HuH-7.5 (cell line): ENCODE results near the gene G6PD.
"Not testable (repeated sequence)": the region's sequence is repeated elsewhere in the genome, so short reads cannot be mapped to it uniquely, and the experiment has no call there.

Experiments
- DNase-seq: peaks from one replicate; pipeline ENCODE4 v3.0.0; 2011; ENCODE audit warnings: low spot score

The G6PD gene

DNA sequence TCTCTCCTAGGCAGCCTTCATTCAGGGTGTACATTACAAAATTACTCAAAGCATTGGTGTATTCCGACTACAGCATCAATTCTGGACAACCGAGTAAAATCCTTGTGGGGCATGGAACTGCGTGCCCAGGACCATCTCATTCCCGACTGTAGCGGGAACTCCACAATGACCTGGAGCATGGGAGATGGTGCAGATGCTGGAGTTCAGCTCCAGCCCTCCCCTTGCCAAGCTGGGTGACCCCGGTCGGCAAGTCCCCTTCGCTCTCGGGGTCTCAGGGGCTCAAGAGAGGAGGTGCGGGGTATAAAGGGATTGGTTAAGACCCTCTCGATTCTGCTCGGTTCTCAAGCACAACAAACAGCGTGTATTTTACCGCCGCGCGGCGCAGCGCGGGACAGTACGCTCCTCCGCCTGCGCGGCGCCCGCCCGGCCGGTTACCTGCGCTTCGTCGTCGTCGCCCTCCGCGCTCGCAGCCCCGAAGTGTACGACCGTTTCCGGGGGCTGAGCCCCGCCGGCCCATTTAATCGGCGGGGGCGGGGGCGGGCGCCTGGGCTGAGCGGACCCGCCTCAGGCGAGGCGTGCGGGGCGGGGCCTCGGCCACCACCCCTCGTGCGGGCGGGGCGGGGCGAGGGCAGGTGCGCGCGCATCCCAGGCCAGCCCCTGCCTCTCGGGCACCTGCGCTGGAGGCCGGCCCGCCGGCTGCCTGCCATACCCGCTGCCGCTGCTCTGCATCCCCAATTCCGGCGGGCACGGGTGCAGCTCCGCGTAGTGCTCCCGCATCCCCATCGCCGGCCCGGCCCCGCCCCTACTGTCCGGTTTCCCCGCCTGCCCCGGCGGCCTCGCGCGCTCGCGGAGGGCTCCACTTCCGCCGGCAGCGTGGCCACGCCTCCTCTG lies at the start of gene G6PD:
Gene G6PD, minus strand, starts transcription at position 493 of the 891 bp plus-strand sequence. CDS start 691 bp downstream, outside the sequence.
- DNase-seq, result peak; percentile 79

DNA sequence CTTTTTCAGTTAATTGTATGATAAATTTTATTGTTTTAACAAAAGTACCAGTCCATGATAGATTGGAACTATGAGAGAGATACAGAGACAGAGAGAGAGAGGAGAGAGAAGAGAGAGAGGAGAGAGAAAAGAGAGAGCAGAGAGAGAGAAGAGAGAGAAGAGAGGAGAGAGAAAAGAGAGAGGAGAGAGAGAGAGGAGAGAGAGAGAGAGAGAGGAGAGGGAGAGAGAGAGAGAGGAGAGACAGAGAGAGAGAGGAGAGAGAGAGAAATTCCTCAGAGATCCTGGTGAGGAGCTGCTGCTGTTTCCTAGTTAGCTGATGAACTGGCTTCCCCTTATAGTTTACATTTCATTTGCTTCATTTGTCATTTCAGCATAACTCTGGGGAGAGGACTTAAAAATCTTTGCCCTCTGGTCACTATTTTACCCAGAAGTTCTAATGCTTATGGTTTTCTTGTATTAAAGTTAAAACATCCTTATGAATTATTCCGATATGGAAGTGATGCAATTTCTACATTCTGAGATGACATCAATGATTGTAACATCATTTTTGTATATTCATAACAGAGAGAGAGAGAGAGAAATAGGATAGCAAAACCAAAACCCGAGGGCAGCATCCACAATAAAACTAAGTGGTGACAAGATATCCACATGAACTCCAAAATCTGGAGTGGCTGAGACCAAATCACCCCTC lies 49.1 kb upstream of the G6PD start:
- no peak for DNase-seq

DNA sequence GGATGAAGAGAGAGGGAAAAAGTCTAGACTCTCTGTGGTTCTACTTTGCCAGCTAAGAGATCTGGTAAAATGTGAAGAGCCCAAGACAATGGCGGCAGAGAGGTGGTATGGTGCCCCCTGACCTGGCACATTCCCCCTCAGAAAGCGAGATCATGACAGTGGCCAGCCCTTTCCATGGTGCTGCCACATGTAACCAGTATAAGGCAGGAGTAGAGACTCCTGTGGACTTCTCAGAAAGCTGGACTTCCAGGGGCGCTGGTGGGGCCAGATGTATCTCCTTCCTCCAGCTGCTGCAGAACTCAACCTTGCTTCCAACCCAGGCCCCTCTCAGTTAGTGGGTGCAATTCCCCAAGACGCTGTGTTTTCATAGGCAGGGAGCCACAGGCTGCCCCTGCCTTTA lies 47.8 kb upstream of the G6PD start:
- DNase-seq, result no peak

DNA sequence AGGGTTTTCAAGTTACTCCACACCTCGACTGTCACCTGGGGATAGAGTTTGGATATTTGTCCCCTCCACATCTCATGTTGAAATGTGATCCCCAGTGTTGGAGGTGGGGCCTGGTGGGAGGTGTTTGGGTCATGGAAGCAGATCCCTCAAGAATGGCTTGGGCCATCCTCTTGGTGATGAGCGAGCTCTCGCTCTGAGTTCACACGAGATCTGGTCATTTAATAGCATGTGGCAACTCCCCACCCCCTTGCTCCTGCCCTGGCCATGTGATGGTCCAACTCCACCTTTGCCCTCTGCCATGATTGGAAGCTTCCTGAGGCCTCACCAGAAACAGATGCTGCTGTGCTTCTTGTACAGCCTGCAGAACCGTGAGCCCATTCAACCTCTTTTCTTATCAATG lies 46.6 kb upstream of the G6PD start:
- no peak for DNase-seq

DNA sequence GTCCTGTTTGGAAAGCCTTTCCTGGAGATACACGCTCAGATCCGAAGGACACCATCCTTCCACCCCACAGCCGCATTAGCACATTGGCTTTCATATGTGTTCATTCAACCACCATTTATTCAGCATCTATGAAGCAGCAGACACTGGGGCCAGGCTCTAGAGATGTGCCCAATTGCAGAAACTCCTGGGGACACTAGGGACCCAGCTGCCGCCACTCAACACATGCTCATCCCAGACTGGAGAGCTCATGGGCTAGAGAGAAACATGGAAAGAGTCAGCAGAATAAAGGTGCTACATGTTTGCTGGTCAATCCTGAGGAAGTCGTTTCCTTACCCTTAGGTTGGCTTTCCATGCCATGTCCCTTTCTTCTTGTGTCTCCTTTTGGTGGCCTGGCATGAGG lies 45.9 kb upstream of the G6PD start:
- no peak for DNase-seq

DNA sequence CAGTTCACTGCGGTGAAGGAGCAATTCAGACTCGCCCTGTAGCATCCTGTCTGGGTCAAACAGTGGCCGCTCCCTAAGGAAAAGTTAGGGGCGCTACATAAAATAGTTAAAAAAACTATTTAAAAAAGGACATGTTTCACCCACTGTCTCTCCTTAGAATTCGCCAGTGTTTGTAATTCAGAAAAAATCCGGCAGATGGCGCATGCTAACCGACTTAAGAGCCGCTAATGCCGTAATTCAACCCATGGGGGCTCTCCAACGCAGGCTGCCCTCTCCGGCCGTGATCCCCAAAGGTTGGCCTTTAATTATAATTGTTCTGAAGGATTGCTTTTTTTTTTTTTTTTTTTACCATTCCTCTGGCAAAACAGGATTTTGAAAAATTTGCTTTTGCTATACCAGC lies 43.8 kb upstream of the G6PD start:
- not testable (repeated sequence) for DNase-seq

DNA sequence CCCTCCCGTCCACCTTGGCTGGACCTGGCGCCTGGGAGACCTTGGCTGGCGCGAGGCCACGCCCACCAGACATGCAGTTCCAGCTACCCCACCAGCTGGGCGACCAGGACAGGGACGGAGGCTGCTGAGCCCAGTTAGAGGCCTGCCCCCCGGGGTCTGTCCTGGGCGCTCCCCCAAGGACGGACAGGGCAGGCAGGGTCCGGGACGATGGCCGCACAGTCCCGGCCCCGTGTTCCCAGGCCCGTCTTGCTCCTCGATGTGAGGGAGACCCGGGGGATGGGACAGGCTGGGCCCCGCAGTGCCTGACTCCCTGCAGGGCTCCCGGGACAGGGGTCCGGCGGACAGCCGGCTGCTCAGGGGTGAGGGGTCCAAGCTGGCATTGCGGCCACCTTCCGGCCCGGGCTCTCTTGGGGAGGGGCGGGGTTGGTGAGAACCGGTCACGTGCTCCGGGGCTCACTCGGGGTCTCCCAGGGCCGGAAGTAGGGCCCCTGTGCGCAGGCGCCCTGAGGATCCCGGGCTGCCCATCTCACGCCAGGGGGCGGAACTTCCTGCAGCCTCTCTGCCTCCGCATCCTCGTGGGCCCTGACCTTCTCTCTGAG lies 38.0 kb upstream of the G6PD start, which contains the start of gene CTAG1A:
Gene CTAG1A, plus strand, starts transcription at position 549 of the 599 bp plus-strand sequence. CDS start 74 bp downstream, outside the sequence.
- not testable (repeated sequence) for DNase-seq

DNA sequence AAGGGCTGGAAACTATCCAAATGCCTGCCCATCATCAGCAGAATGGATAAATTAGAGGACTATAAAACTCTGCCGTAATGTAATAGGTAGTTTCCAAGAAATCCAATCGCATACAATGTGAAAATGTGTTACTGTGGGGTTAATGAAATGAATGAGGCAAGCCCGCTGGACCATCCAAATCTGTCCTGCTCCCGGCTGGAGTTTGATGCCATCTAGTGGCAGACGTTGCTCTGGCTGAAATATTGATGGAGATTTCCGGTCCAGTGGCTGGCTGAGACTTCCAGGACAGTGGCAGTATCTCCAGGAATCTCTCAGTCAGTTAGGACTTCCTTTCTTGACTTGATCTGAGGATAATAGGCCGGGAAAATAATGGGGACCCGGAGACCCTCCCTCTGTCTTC lies 36.3 kb upstream of the G6PD start:
- not testable (repeated sequence) for DNase-seq

DNA sequence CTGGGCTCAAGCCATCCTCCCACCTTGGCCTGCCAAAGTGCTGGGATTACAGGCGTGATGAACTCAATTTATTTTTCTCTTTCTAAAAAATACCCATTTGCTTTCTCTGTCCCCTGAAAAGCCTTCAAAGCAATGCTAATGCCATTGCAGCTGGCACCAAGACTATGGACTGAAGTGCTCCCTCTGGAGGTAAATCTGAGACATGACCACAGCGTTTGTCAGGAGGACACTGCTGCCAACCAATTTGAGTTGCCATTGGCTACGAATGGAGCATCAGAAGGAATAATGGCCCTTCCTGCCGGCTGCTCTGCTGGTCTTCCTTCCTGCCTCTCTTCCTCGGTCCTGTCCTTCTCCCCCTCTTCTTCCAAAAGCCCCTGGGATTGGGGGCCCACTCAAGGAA lies 28.4 kb upstream of the G6PD start:
- not testable (repeated sequence) for DNase-seq

DNA sequence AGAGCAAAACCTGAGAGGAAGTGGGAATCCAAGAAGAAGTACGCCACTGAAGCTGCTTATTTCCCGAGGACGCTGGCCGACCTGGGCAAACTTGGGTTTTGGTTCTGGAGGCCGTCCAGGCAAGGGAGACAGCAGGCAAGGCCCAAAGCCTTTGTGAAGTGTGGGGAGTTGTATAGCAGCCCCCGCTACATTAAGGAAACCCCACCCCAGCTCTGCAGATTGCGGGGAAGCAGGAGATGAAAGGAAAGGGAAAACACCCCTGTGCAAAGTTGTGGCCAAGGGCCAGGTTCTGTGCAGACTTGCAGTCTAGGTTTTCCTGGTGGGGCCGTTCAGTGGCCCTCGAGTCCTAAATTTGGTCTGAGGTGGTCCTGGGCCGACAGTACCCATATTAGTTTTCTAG lies 26.4 kb upstream of the G6PD start:
- not testable (repeated sequence) for DNase-seq

DNA sequence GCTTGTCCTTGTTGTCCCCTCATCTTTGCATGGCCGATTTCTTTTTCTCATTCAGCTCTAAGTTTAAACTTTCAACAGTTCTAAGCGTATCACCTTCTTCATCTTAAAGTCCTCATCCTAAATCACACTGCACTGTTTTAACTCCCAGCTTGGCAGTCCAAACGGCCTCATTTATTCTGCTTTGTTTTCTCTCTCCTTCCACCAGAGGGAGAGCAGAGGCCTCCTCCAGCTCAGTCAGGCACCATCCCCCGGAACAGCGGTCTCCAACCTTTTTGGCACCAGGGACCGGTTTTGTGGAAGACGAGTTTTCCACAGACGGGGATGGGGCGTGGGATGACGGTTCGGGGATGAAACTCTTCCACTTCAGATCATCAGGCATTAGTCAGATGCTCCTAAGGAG lies 23.7 kb upstream of the G6PD start:
- DNase-seq, result not testable (repeated sequence)

DNA sequence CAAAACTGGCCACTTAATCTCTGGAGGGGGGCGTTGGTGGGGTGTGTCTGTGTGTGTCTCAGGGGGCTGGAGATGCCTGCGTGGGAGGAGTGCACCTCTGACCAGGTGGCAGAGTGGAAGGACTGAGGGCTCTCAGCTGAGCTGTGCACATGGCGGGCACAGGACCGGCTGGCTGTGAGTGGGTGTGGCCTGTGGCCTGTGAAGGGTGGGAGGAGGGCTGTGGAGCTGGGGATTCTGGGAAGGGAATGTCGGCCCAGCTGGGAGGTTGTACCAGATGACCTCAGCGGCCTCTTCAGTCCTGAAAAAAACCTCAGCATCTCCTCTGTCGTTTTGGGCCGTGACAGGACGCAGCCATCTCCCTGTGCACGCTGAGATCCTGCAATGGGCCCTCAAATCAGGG lies 15.6 kb upstream of the G6PD start:
- DNase-seq, result not testable (repeated sequence)

DNA sequence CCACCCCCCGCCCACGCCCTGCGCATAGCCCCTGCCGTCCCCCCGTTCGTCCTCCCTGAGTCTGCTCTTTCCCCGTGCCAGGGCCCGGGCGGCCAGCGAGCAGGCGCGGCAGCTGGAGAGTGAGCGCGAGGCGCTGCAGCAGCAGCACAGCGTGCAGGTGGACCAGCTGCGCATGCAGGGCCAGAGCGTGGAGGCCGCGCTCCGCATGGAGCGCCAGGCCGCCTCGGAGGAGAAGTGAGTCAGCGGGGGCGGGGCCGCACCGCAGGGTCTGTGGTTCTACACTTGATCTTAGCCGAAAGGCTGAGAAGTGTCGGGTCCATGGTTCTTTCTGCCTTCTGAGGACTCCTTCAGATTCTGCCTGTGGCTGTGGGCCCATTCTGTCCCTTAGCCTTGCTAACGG lies 13.7 kb upstream of the G6PD start:
- not testable (repeated sequence) for DNase-seq

DNA sequence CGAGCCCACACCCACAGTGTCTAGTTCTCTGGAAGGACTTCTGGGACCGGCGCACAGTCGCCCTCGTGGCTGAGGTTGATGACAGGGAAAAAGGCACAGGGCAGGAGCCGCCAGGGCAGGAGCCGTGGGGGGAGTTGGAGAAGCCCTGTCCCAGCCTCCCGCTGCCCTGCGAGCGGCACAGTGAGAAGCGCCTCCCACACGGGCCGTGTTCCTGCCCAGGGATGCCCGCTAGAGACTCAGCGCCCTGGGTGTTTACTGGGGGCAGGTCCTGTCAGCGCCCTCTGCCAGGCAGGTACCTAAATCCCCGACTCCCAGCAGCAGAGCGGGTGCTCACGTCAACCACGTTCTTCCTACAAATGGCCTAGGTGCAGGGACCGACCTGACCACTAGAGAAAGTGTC lies 12.2 kb upstream of the G6PD start:
- DNase-seq, result not testable (repeated sequence)

DNA sequence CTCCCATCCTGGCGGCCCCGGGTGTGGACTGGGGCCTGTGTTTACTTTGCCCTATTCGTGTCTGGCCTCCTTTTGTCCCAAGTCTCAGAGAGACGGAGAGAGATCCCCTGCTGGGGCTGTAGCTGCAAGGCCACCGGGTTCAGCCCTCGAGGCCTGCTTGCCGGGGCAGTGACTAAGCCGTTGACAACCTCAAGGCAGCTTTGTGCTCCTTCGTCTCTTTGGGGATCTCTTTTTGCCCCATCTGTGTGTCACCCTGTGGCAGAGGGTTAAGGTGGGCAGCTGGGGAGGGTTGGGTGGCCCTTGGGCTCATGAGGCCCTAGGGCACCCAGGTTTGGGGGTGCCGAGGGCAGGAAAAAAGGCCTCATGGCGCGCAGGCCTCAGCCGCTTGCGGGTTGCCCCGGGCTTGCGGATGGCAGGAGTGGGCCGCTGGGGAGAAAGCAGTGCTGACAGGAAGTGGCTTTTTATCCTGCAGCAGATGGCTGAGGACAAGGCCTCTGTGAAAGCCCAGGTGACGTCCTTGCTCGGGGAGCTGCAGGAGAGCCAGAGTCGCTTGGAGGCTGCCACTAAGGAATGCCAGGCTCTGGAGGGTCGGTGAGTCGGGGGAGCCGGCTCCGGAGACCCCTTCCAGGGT lies 11.5 kb upstream of the G6PD start:
- not testable (repeated sequence) for DNase-seq

DNA sequence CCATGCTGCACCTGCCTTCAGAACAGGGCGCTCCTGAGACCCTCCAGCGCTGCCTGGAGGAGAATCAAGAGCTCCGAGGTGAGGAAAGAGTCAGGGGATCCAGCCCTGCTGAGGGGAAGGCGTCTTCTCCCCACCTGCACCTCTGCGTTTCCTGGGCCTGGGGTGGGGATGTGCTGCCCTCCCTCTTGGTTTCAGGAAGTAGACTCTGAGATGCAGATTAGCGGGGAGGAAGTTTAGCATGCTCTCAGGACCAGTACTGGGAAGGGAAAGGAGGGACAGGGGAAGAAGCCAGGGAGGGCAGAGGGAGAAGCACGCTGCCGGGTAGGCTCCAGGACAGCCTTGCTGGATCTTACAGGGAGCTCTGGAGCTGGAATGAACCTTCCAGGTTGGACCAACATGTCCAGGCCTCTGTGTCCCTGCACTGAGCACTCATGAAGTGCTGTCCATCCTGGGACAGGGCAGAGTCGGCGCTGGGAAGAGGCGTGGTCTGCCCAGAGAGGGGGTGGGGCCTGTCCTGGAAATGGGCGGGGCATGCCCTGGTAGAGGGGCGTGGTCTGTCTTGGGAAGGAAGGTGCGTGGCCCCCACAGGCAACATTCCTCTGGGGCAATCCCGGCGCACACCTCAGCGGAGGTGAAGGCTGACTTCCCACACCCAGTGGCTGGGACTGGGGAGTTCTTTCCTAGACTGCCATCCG lies 5.6 kb upstream of the G6PD start:
- not testable (repeated sequence) for DNase-seq

DNA sequence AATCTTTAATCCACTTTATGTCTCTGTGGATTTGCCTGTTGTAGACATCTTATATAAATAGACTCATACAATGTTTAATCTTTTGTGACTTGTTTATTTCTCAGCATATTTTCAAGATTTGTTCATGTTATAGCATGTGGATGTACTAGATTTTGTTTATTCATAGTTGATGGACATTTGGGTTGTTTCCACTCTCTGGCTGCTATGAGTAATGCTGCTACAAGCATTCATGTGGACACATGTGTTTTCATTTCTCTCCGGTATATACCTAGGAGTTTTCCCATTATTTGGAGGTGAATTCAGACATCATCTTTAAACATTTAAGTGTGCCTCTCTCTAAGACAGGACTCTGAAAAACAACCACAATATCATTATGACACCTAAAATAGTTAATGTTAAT lies 3.1 kb upstream of the G6PD start:
- DNase-seq, result no peak

DNA sequence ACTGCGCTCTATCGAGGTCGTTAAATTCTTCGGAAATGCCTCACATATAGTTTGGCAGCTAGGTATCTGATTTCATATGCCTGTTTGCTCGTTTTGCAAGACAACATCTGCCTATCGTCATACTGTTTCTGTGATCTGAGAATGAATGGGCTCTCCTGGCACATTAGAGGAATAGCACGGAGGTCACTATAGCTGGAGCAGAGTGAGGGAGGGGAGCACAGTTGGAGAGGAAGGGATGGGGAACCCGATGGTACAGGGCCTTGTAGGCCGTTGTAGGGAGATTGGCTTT lies 1.3 kb upstream of the G6PD start:
- DNase-seq, result no peak

DNA sequence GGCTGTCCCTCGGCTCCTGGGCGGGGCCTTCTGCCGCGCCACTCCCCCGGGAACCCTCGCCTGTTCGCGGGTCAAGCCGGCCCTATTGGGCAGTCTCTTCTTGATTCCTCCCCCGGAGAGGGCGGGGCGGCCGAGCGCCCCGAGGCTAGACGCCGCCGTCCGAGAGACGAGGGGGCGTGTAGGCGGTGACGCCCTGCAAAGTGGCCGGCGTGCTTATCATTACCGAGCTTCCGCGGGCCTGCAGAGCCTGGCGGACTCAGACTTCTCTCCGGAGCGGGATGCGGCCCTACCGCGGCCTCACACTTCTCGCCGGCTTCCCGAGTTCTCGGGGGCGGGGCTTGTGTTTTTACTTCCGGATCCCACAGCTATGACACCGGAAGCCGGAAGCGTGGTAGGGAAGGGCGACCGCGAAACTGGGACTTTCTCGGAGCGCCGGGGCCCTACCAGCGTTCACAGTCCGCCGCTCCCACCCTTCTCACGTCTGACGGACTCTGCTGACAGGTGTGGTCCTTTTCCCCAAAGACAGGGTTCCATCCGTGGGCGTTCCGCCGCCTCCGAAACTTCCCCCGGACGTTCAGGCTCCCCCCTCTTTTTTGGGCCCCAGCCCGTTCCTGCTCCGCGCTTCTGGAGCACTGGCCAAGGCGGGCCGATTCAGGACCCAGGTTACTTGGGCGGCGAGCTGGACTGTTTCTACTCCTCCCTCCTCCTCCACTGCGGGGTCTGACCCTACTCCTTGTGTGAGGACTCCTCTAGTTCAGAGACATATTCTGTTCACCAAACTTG lies 790 bp upstream of the G6PD start, which contains the start of gene IKBKG:
Gene IKBKG, plus strand, starts transcription at position 376 of the 783 bp plus-strand sequence. CDS start 4,383 bp downstream, outside the sequence.
- peak; percentile 79 for DNase-seq

DNA sequence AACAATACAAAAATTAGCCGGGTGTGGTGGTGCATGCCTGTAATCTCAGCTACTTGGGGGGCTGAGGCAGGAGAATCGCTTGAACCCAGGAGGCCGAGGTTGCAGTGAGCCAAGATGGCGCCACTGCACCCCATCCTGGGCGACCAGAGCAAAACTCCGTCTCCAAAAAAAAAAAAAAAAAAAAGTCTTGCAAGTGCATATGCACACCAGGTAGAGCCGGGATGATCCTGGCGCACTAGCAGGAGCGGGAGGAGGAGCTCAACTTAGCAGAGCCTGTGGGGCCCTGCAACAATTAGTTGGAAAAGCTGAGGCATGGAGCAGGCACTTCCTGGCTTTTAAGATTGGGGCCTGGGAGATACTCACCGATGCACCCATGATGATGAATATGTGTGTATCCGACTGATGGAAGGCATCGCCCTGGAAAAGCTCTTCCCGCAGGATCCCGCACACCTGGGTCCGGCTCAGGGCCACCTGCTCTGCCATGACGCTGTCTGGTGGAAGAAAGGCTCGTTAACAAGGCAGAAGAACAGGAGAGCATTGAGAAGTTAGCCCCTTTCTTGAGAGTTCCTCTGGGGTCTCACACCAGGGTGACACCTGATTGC lies 872 bp downstream of the G6PD start:
- DNase-seq, result no peak
